Measurements from ENCODE around the gene AUP1.

AUP1 gene

DNA sequence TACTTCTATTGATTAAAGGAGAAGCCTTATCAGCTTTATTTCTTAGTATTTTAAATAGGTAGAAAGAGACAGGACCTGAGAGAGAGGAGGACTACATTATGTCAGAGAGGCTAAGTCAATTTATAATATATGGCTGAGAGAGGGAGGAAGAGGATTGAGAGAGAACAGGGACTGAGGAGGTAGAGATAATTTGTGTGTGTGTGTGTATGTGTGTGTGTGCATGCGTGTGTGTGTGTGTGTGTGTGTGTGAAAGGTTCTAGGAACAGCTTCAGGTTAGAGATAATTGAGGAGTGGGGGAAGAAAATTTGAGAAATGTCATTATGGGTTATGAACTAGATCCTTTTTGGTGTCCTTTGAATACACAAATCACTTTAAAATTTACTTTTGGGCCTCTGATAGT is 40.2 kb upstream of the AUP1 start:
- H3F3A ChIP-seq (ENCODE audit: control insufficient read depth, insufficient read depth), result peaks cover 8% of the 10 kb centered on the region; the same call in 1 of the 2 replicates

DNA sequence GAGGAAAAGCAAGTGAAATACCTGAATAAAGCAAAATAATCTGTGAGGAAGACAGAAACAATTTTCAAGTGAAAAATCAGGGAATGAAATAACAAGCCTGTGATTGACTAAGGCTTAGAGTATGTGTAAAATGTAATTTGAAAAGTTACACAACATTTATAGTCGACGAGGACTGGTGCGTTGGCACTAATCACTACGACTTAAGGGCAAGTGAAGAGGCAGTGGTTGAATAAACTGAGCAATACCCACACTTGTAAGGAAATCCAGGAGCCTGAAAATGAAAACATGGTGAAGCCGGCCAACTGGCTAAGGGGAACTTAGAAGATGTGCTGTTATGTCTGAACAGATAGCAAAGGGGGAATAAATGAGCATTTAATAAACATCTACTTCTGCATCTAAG is 38.4 kb upstream of the AUP1 start:
- H3K27me3 ChIP-seq (ENCODE audit: control insufficient read depth, low read length), result peaks cover 4% of the 10 kb centered on the region; the same call in 1 of the 2 replicates
- no peak overlapping the region for H3K4me3 ChIP-seq (ENCODE audit: low read length)
- peaks cover 24% of the 10 kb centered on the region for H3K4me1 ChIP-seq (ENCODE audit: control insufficient read depth, low read length)
- H3K79me2 ChIP-seq (ENCODE audit: control insufficient read depth, low read length), result no peaks in the 10 kb centered on the region
- H3K9me3 ChIP-seq (ENCODE audit: control insufficient read depth, insufficient read depth, low read length), result no peaks in the 10 kb centered on the region
- H3K27ac ChIP-seq (ENCODE audit: low read depth, low read length), result no peak overlapping the region
- TF ChIP-seq EZH2phosphoT487 (IDR thresholded peaks at IDR 0.05; ENCODE audit: borderline replicate concordance, low read length), result no peak
- TF ChIP-seq, protein P1, sequence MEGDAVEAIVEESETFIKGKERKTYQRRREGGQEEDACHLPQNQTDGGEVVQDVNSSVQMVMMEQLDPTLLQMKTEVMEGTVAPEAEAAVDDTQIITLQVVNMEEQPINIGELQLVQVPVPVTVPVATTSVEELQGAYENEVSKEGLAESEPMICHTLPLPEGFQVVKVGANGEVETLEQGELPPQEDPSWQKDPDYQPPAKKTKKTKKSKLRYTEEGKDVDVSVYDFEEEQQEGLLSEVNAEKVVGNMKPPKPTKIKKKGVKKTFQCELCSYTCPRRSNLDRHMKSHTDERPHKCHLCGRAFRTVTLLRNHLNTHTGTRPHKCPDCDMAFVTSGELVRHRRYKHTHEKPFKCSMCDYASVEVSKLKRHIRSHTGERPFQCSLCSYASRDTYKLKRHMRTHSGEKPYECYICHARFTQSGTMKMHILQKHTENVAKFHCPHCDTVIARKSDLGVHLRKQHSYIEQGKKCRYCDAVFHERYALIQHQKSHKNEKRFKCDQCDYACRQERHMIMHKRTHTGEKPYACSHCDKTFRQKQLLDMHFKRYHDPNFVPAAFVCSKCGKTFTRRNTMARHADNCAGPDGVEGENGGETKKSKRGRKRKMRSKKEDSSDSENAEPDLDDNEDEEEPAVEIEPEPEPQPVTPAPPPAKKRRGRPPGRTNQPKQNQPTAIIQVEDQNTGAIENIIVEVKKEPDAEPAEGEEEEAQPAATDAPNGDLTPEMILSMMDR (IDR thresholded peaks at IDR 0.05; ENCODE audit: low read depth, low read length, poor library complexity, severe bottlenecking), result no peak
- H4K20me1 ChIP-seq (ENCODE audit: control insufficient read depth, insufficient read depth, low read depth, low read length), result no peaks in the 10 kb centered on the region
- no peaks in the 10 kb centered on the region for H3F3A ChIP-seq (ENCODE audit: control insufficient read depth, insufficient read depth)
- no peak overlapping the region for H3K4me2 ChIP-seq (ENCODE audit: low read length)
- no peaks in the 10 kb centered on the region for H3K9me2 ChIP-seq (replicated peaks; ENCODE audit: control insufficient read depth, low read length)
- H3K36me3 ChIP-seq (ENCODE audit: control insufficient read depth, low read length), result no peaks in the 10 kb centered on the region

More for the DNA sequence above, 40.2 kb upstream of the AUP1 start:
- H3K27me3 ChIP-seq (ENCODE audit: control insufficient read depth, low read length), result no peaks in the 10 kb centered on the region; the same call in 1 of the 2 replicates
- no peak for TF ChIP-seq EZH2phosphoT487 (IDR thresholded peaks at IDR 0.05; ENCODE audit: borderline replicate concordance, low read length)
- TF ChIP-seq, protein P1 (IDR thresholded peaks at IDR 0.05; ENCODE audit: low read depth, low read length, poor library complexity, severe bottlenecking), result no peak
- H3K9me3 ChIP-seq (ENCODE audit: control insufficient read depth, insufficient read depth, low read length), result no peaks in the 10 kb centered on the region
- no peaks in the 10 kb centered on the region for H3K79me2 ChIP-seq (ENCODE audit: control insufficient read depth, low read length)
- H3K36me3 ChIP-seq (ENCODE audit: control insufficient read depth, low read length), result no peaks in the 10 kb centered on the region
- H3K9me2 ChIP-seq (replicated peaks; ENCODE audit: control insufficient read depth, low read length), result no peaks in the 10 kb centered on the region
- H4K20me1 ChIP-seq (ENCODE audit: control insufficient read depth, insufficient read depth, low read depth, low read length), result no peaks in the 10 kb centered on the region
- no peak overlapping the region for H3K4me2 ChIP-seq (ENCODE audit: low read length)
- no peak overlapping the region for H3K27ac ChIP-seq (ENCODE audit: low read depth, low read length)
- peaks cover 40% of the 10 kb centered on the region for H3K4me1 ChIP-seq (ENCODE audit: control insufficient read depth, low read length)
- no peak overlapping the region for H3K4me3 ChIP-seq (ENCODE audit: low read length)

DNA sequence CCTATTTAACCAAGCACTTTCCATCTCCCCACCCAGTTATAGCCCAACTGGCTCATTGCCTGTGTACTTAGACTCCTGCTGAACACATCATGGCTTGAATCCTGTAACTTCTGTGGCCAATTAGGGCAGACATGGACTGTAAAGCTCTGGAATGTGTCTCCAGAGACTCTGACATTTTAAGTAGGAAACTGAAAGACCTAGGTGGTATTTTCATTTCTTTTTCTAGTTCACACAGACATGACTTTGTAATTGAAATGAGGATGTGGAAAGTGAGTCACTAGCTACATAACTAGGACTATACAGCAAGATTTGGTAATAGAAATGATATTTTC is 37.2 kb upstream of the AUP1 start:
- no peak overlapping the region for H3K4me3 ChIP-seq (ENCODE audit: low read length)
- H3F3A ChIP-seq (ENCODE audit: control insufficient read depth, insufficient read depth), result no peaks in the 10 kb centered on the region
- H3K79me2 ChIP-seq (ENCODE audit: control insufficient read depth, low read length), result no peaks in the 10 kb centered on the region
- no peak overlapping the region for H3K27ac ChIP-seq (ENCODE audit: low read depth, low read length)
- peaks cover 13% of the 10 kb centered on the region for H3K4me1 ChIP-seq (ENCODE audit: control insufficient read depth, low read length)
- peaks cover 8% of the 10 kb centered on the region; the same call in 1 of the 2 replicates for H3K27me3 ChIP-seq (ENCODE audit: control insufficient read depth, low read length)
- TF ChIP-seq, protein P1 (IDR thresholded peaks at IDR 0.05; ENCODE audit: low read depth, low read length, poor library complexity, severe bottlenecking), result no peak
- no peaks in the 10 kb centered on the region for H3K9me3 ChIP-seq (ENCODE audit: control insufficient read depth, insufficient read depth, low read length)
- no peaks in the 10 kb centered on the region for H3K36me3 ChIP-seq (ENCODE audit: control insufficient read depth, low read length)
- no peaks in the 10 kb centered on the region for H3K9me2 ChIP-seq (replicated peaks; ENCODE audit: control insufficient read depth, low read length)
- no peaks in the 10 kb centered on the region for H4K20me1 ChIP-seq (ENCODE audit: control insufficient read depth, insufficient read depth, low read depth, low read length)
- no peak overlapping the region for H3K4me2 ChIP-seq (ENCODE audit: low read length)
